ENCODE results near the gene ANXA6. TPM values are rescaled to one million over a fixed set of nuclear protein-coding genes. Genes with fewer than 3 reads are reported as not detected.

Gene ANXA6
- total and polyA plus RNA-seq, 2 experiments from 2014 or later: 404 to 628 TPM

- H3K27ac ChIP-seq: no peak overlapping the region
- H3K9me3 ChIP-seq (ENCODE audit: low read depth): no peaks in the 10 kb centered on the region
- no peaks in the 10 kb centered on the region for H3K27me3 ChIP-seq
- TF ChIP-seq CTCF (IDR thresholded peaks at IDR 0.05; ENCODE audit: low read depth, low read length): no peak
- peaks cover 22% of the 10 kb centered on the region for H3K4me1 ChIP-seq (ENCODE audit: low read depth)
- DNase-seq (ENCODE audit: low read depth in 1 of 2, low spot score in 1 of 2): peak in 1 of 2 donors; percentile 83
- no peak overlapping the region for H3K4me3 ChIP-seq
- H3K36me3 ChIP-seq: no peaks in the 10 kb centered on the region
Observed at GRCh38 chr5:151084363-151084762, 73.2 kb downstream of the ANXA6 start.

GRCh38 chr5:151083081-151083676 is 74.4 kb downstream of the ANXA6 start:
- no peaks in the 10 kb centered on the region for H3K36me3 ChIP-seq
- DNase-seq (ENCODE audit: low read depth in 1 of 2, low spot score in 1 of 2): no peak
- TF ChIP-seq CTCF (IDR thresholded peaks at IDR 0.05; ENCODE audit: low read depth, low read length): no peak
- H3K27ac ChIP-seq: no peak overlapping the region
- no peaks in the 10 kb centered on the region for H3K27me3 ChIP-seq
- H3K4me1 ChIP-seq (ENCODE audit: low read depth): peaks cover 22% of the 10 kb centered on the region
- H3K4me3 ChIP-seq: no peak overlapping the region
- no peaks in the 10 kb centered on the region for H3K9me3 ChIP-seq (ENCODE audit: low read depth)

GRCh38 chr5:151082282-151082902 is 75.2 kb downstream of the ANXA6 start:
- Histone ChIP-seq H3K4me3 (peak overlapping the region; percentile 69), H3K27ac (peak overlapping the region; percentile 98), H3K4me1 (ENCODE audit: low read depth) (peaks cover 22% of the 10 kb centered on the region), H3K27me3 (no peaks in the 10 kb centered on the region), H3K9me3 (ENCODE audit: low read depth) (no peaks in the 10 kb centered on the region), H3K36me3 (no peaks in the 10 kb centered on the region)
- TF ChIP-seq CTCF (IDR thresholded peaks at IDR 0.05; ENCODE audit: low read depth, low read length): peak; percentile 31
- peak; percentile 46 to 54 for DNase-seq (ENCODE audit: low read depth in 1 of 2, low spot score in 1 of 2)

GRCh38 chr5:151081431-151082281 is 75.9 kb downstream of the ANXA6 start:
- peak; percentile 85 to 86 for DNase-seq (ENCODE audit: low read depth in 1 of 2, low spot score in 1 of 2)
- peak overlapping the region; percentile 69 for H3K4me3 ChIP-seq
- peak overlapping the region; percentile 98 for H3K27ac ChIP-seq
- no peaks in the 10 kb centered on the region for H3K36me3 ChIP-seq
- H3K4me1 ChIP-seq (ENCODE audit: low read depth): peaks cover 22% of the 10 kb centered on the region
- no peak for TF ChIP-seq CTCF (IDR thresholded peaks at IDR 0.05; ENCODE audit: low read depth, low read length)
- H3K9me3 ChIP-seq (ENCODE audit: low read depth): no peaks in the 10 kb centered on the region
- no peaks in the 10 kb centered on the region for H3K27me3 ChIP-seq

- peaks cover 22% of the 10 kb centered on the region for H3K4me1 ChIP-seq (ENCODE audit: low read depth)
- no peaks in the 10 kb centered on the region for H3K9me3 ChIP-seq (ENCODE audit: low read depth)
- no peaks in the 10 kb centered on the region for H3K27me3 ChIP-seq
- no peak for TF ChIP-seq CTCF (IDR thresholded peaks at IDR 0.05; ENCODE audit: low read depth, low read length)
- peak within 1 kb of the TSS; percentile 98 for H3K27ac ChIP-seq
- no peaks in the 10 kb centered on the region for H3K36me3 ChIP-seq
- H3K4me3 ChIP-seq: peak within 1 kb of the TSS; percentile 69
- peak; percentile 91 to 94 for DNase-seq (ENCODE audit: low read depth in 1 of 2, low spot score in 1 of 2)
Observed at GRCh38 chr5:151080613-151081430, 76.8 kb downstream of the ANXA6 start, which contains the start of gene TNIP1. TNIP1 (minus strand) TSS chr5:151081034; CDS start chr5:151065095, 15,939 bp downstream.

All from cardiac muscle cell (in vitro differentiated cells and primary cell).